PC-9 (cell line): Measurements from ENCODE around the gene LCN9. TPM values are rescaled to one million over a fixed set of nuclear protein-coding genes. Genes with fewer than 3 reads are reported as not detected.

Source experiments
- BruUV-seq: library from RNA; stranded (reverse); fragments of 400-500 nt; replicated peaks from 2 replicates; lab custom pipeline; 2021; lab: Mats Ljungman, UMichigan
- CTCF ChIA-PET: fragments of 300-600 bp; sonication (Branson Sonifier 250); formaldehyde crosslinking; loops from one replicate; lab custom pipeline; 2022; ENCODE audit warnings: antibody characterized with exemption; lab: Charles Lee
- POLR2A ChIA-PET: fragments of 300-600 bp; sonication (Branson Sonifier 250); formaldehyde crosslinking; loops from one replicate; lab custom pipeline; 2022; ENCODE audit warnings: antibody characterized with exemption; ENCODE audit not compliant: unreplicated experiment; lab: Charles Lee
- DNase-seq, 2 experiments: peaks; one replicate each; pipeline versions ENCODE4 v3.0.0 to v3.0.0-alpha.2; 2015 to 2022; ENCODE audit warnings: mixed read lengths in 1 of 2
- H2AFZ ChIP-seq: fragments of 200-600 bp; sonication (generic); 2 replicates; pipeline ENCODE4 v1.8.1; 2017; ENCODE audit warnings: antibody characterized with exemption
- H3F3A ChIP-seq: fragments of 200-600 bp; sonication (generic); 2 replicates; pipeline ENCODE4 v1.8.1; 2017; ENCODE audit warnings: antibody characterized with exemption, mild to moderate bottlenecking, low read depth; ENCODE audit not compliant: insufficient read depth
- H3K27ac ChIP-seq: fragments of 200-600 bp; sonication (generic); 2 replicates; pipeline ENCODE4 v1.6.1; 2016; ENCODE audit warnings: mixed run types
- H3K27me3 ChIP-seq: fragments of 200-600 bp; sonication (generic); 2 replicates; pipeline ENCODE4 v1.6.1; 2016; ENCODE audit warnings: low read depth, mixed run types; ENCODE audit not compliant: insufficient read depth
- H3K36me3 ChIP-seq: fragments of 200-600 bp; sonication (generic); 2 replicates; pipeline ENCODE4 v1.6.1; 2016; ENCODE audit warnings: low read depth, mixed run types
- H3K4me1 ChIP-seq: fragments of 200-600 bp; sonication (generic); replicated peaks from 2 replicates; pipeline ENCODE4 v1.6.1; 2016; ENCODE audit warnings: mixed run types; ENCODE audit not compliant: insufficient read depth
- H3K4me2 ChIP-seq: fragments of 200-600 bp; sonication (generic); 2 replicates; pipeline ENCODE4 v1.6.1; 2017; ENCODE audit warnings: mixed run types
- H3K4me3 ChIP-seq: fragments of 200-600 bp; sonication (generic); 2 replicates; pipeline ENCODE4 v1.6.1; 2016; ENCODE audit warnings: mixed run types
- H3K79me2 ChIP-seq: fragments of 200-600 bp; sonication (generic); 2 replicates; pipeline ENCODE4 v1.6.1; 2017; ENCODE audit warnings: low read depth, mixed run types
- H3K9me2 ChIP-seq: fragments of 200-600 bp; sonication (generic); 2 replicates; pipeline ENCODE4 v1.8.1; 2017; ENCODE audit warnings: mild to moderate bottlenecking; ENCODE audit not compliant: insufficient read depth
- H3K9me3 ChIP-seq: fragments of 200-600 bp; sonication (generic); 2 replicates; pipeline ENCODE4 v1.8.1; 2016; ENCODE audit warnings: low read depth; ENCODE audit not compliant: insufficient read depth
- H4K20me1 ChIP-seq: fragments of 200-600 bp; sonication (generic); 2 replicates; pipeline ENCODE4 v1.8.1; 2017; ENCODE audit not compliant: insufficient read depth
- EZH2 ChIP-seq: fragments of 200-600 bp; sonication (generic); IDR thresholded peaks from 2 replicates; pipeline ENCODE4 v1.8.0; 2017; ENCODE audit warnings: antibody characterized with exemption, low read depth
- intact Hi-C: fragments of 100-400 bp; cut with micrococcal nuclease; formaldehyde crosslinking; loops from one replicate; pipeline ENCODE4 v1.10.0; 2022; ENCODE audit not compliant: unreplicated experiment
- total RNA-seq: library from RNA; stranded (reverse); gene quantifications from 2 replicates; pipeline ENCODE4 v1.2.3, GENCODE V29; 2021
- TF ChIP-seq, protein P1 (sequence below): fragments of 200-600 bp; sonication (generic); conservative IDR thresholded peaks from 2 replicates; pipeline ENCODE4 v1.6.1; 2017; ENCODE audit warnings: mixed run types, antibody characterized with exemption, mild to moderate bottlenecking, moderate library complexity

The LCN9 gene
- total RNA-seq, 1 experiment from 2014 or later = not detected

DNA sequence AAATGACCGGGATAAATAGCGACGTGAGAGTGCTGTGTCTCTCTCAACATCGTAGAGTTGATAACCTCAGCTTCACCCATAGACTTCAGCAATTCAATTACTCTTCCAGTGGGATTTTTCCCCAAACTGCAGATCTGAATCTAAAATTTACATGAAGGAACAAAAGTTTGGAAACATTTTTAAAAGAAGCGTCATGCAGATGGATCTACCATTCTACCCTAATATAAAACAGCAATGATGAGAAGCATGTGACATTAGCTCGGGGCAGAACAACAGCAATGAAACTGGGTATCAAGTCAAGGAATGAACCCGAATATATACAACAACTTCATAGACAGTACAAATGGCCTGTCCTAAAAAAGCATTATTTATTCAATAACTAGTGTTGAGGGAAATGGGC is 42.6 kb upstream of the LCN9 start:
- H3K9me2 ChIP-seq = no peaks in the 10 kb centered on the region
- no peaks in the 10 kb centered on the region; the same call in 1 of the 2 replicates for H3K9me3 ChIP-seq
- no peak overlapping the region for H2AFZ ChIP-seq
- H4K20me1 ChIP-seq = no peaks in the 10 kb centered on the region
- intact Hi-C loops = no loop called here
- ChIA-PET CTCF (no interaction called here), POLR2A (interaction anchor here (0.6 kb wide), 1 partner anchor 1507 kb away, joined by 4 read pairs; no protein-coding TSS in a partner anchor)
- no peak overlapping the region for H3K27ac ChIP-seq
- peaks cover 93% of the 10 kb centered on the region for H3K27me3 ChIP-seq
- H3F3A ChIP-seq = no peaks in the 10 kb centered on the region
- no peaks in the 10 kb centered on the region for H3K4me1 ChIP-seq
- no TSS peak for BruUV-seq
- H3K79me2 ChIP-seq = no peaks in the 10 kb centered on the region
- no peaks in the 10 kb centered on the region for H3K36me3 ChIP-seq
- no peak overlapping the region for H3K4me3 ChIP-seq
- no peak for DNase-seq
- TF ChIP-seq EZH2 = no peak
- TF ChIP-seq, protein P1, sequence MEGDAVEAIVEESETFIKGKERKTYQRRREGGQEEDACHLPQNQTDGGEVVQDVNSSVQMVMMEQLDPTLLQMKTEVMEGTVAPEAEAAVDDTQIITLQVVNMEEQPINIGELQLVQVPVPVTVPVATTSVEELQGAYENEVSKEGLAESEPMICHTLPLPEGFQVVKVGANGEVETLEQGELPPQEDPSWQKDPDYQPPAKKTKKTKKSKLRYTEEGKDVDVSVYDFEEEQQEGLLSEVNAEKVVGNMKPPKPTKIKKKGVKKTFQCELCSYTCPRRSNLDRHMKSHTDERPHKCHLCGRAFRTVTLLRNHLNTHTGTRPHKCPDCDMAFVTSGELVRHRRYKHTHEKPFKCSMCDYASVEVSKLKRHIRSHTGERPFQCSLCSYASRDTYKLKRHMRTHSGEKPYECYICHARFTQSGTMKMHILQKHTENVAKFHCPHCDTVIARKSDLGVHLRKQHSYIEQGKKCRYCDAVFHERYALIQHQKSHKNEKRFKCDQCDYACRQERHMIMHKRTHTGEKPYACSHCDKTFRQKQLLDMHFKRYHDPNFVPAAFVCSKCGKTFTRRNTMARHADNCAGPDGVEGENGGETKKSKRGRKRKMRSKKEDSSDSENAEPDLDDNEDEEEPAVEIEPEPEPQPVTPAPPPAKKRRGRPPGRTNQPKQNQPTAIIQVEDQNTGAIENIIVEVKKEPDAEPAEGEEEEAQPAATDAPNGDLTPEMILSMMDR = no peak
- H3K4me2 ChIP-seq = no peak overlapping the region

DNA sequence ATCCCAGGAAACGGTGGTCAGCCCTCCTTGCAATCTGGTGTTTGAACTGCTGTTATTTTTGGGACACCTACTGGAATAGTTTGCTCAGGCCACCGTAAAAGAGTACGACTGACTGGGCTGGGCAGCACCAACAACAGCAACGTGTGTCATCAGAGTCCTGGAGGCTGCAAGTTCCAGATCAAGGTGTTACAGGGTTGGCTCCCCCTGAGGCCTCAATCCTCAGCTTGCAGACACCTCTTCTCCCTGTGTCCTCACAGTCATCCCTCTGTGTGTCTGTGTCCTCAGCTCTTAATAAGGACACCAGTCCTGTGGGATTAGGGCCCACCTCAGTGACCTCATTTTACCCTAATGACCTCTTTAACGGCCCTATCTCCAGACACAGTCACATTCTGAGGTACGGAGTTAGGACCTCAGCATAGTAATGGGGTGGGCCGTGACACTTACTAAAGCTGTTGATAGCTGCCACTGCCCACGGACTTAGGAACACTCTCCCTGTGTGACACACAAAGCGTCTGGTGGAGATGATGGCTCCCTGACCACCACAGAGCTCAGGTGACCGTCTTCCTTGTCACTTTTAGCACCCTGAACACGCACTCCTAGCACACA is 40.6 kb upstream of the LCN9 start:
- no peak overlapping the region for H3K27ac ChIP-seq
- no peaks in the 10 kb centered on the region for H3K4me1 ChIP-seq
- H2AFZ ChIP-seq = no peak overlapping the region
- no peak overlapping the region for H3K4me3 ChIP-seq
- POLR2A ChIA-PET = no interaction called here
- no peaks in the 10 kb centered on the region for H4K20me1 ChIP-seq
- BruUV-seq = no TSS peak
- CTCF ChIA-PET = no interaction called here
- no peaks in the 10 kb centered on the region; the same call in 1 of the 2 replicates for H3K9me3 ChIP-seq
- no peaks in the 10 kb centered on the region for H3F3A ChIP-seq
- H3K4me2 ChIP-seq = no peak overlapping the region
- no peaks in the 10 kb centered on the region for H3K9me2 ChIP-seq
- H3K27me3 ChIP-seq = peaks cover 93% of the 10 kb centered on the region
- TF ChIP-seq, protein P1 = no peak
- no peak for TF ChIP-seq EZH2
- H3K79me2 ChIP-seq = no peaks in the 10 kb centered on the region
- intact Hi-C loops = no loop called here
- DNase-seq = no peak
- no peaks in the 10 kb centered on the region for H3K36me3 ChIP-seq

DNA sequence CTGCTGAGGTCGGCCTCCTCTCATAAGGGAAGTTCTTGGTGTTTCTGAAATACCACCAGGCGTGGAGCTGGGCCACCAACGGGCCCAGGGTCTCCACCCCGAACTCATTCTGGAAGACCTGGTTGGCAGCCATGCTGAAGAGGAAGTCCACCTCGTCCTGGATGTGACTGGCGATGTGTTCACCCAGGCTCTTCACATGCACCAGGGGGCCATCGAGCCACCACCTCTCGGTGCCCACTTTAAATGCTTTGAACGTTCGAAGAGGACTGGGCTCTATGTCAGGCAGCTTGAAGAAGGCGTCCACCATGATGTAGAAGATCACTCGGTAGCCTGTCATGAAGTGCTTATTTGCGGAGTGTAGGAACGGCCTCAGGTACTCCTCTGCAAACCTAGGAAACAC is 38.8 kb upstream of the LCN9 start:
- H3F3A ChIP-seq = no peaks in the 10 kb centered on the region
- no peaks in the 10 kb centered on the region for H4K20me1 ChIP-seq
- H3K79me2 ChIP-seq = no peaks in the 10 kb centered on the region
- POLR2A ChIA-PET = no interaction called here
- no peaks in the 10 kb centered on the region for H3K36me3 ChIP-seq
- H3K9me2 ChIP-seq = no peaks in the 10 kb centered on the region
- CTCF ChIA-PET = no interaction called here
- no peak for TF ChIP-seq EZH2
- TF ChIP-seq, protein P1 = no peak
- intact Hi-C loops = no loop called here
- H3K27me3 ChIP-seq = peaks cover 88% of the 10 kb centered on the region
- H3K4me1 ChIP-seq = no peaks in the 10 kb centered on the region
- H3K9me3 ChIP-seq = no peaks in the 10 kb centered on the region; the same call in 1 of the 2 replicates
- H3K27ac ChIP-seq = no peak overlapping the region
- DNase-seq = no peak
- H2AFZ ChIP-seq = no peak overlapping the region
- H3K4me3 ChIP-seq = no peak overlapping the region
- H3K4me2 ChIP-seq = no peak overlapping the region
- BruUV-seq = no TSS peak
